PC-3 (cell line): Measurements from ENCODE around the gene HPX.

ENCODE experiments used
- EZH2 ChIP-seq: fragments of 300-600 bp; sonication (generic); IDR thresholded peaks from one replicate; pipeline ENCODE4 v1.6.1; 2017; ENCODE audit warnings: antibody characterized with exemption, mild to moderate bottlenecking, low read length; ENCODE audit not compliant: unreplicated experiment
- EZH2phosphoT487 ChIP-seq: fragments of 300-600 bp; sonication (generic); IDR thresholded peaks from 2 replicates; pipeline ENCODE4 v1.6.1; 2018; ENCODE audit warnings: mild to moderate bottlenecking, antibody characterized with exemption, low read length, borderline replicate concordance
- TF ChIP-seq, protein P1 (sequence below): fragments of 300-600 bp; sonication (generic); conservative IDR thresholded peaks from 2 replicates; pipeline ENCODE4 v1.5.1; 2017; ENCODE audit warnings: antibody characterized with exemption, low read depth, mild to moderate bottlenecking, low read length

- TF ChIP-seq EZH2phosphoT487 (no peak), EZH2 (no peak)
- TF ChIP-seq, protein P1, sequence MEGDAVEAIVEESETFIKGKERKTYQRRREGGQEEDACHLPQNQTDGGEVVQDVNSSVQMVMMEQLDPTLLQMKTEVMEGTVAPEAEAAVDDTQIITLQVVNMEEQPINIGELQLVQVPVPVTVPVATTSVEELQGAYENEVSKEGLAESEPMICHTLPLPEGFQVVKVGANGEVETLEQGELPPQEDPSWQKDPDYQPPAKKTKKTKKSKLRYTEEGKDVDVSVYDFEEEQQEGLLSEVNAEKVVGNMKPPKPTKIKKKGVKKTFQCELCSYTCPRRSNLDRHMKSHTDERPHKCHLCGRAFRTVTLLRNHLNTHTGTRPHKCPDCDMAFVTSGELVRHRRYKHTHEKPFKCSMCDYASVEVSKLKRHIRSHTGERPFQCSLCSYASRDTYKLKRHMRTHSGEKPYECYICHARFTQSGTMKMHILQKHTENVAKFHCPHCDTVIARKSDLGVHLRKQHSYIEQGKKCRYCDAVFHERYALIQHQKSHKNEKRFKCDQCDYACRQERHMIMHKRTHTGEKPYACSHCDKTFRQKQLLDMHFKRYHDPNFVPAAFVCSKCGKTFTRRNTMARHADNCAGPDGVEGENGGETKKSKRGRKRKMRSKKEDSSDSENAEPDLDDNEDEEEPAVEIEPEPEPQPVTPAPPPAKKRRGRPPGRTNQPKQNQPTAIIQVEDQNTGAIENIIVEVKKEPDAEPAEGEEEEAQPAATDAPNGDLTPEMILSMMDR: no peak
Measured at GRCh38 chr11:6437993-6438392, 2.8 kb downstream of the HPX start.
